Pulmonary artery endothelial cell (primary cell): Measurements from ENCODE around the gene TXNDC11. TPM values are rescaled to one million over a fixed set of nuclear protein-coding genes. Genes with fewer than 3 reads are reported as not detected.

Experiments used
- DNase-seq: peaks from one replicate; pipeline ENCODE4 v3.0.0-alpha.2; 2011; ENCODE audit warnings: low read depth, low spot score
- total RNA-seq: library from RNA; depleted of rRNA; stranded (reverse); fragments of >200 nt; gene quantifications from 2 replicates; pipeline ENCODE4 v1.2.3, GENCODE V29; 2014

TXNDC11 gene
- total RNA-seq, 1 donor from 2014 or later, result 23.7 TPM

GRCh38 chr16:11675561-11676511 is 66.8 kb downstream of the TXNDC11 start:
- DNase-seq, result no peak

GRCh38 chr16:11674818-11675560 is 67.7 kb downstream of the TXNDC11 start:
- no peak for DNase-seq

GRCh38 chr16:11674001-11674817 is 68.4 kb downstream of the TXNDC11 start:
- no peak for DNase-seq

GRCh38 chr16:11673091-11674000 is 69.3 kb downstream of the TXNDC11 start:
- no peak for DNase-seq

GRCh38 chr16:11672206-11673090 is 70.2 kb downstream of the TXNDC11 start:
- no peak for DNase-seq

- no peak for DNase-seq
These were observed 71.0 kb downstream of the TXNDC11 start for GRCh38 chr16:11671676-11672075.

- DNase-seq, result no peak
These were observed 71.4 kb downstream of the TXNDC11 start for GRCh38 chr16:11671271-11671670.

GRCh38 chr16:11670171-11671131 is 72.2 kb downstream of the TXNDC11 start:
- DNase-seq, result no peak

- DNase-seq, result no peak
These were observed 73.1 kb downstream of the TXNDC11 start for GRCh38 chr16:11669380-11670146.

- no peak for DNase-seq
These were observed 73.9 kb downstream of the TXNDC11 start for GRCh38 chr16:11668623-11669379.

- peak; percentile 27 for DNase-seq
These were observed 74.6 kb downstream of the TXNDC11 start, which contains the start of gene SNN for GRCh38 chr16:11667824-11668622. Gene SNN, plus strand, starts transcription at chr16:11668455. Its CDS starts 7,605 bp downstream, at chr16:11676060.

GRCh38 chr16:11667221-11667823 is 75.3 kb downstream of the TXNDC11 start:
- DNase-seq, result no peak

GRCh38 chr16:11666103-11667055 is 76.3 kb downstream of the TXNDC11 start:
- no peak for DNase-seq

GRCh38 chr16:11665071-11665491 is 77.6 kb downstream of the TXNDC11 start:
- no peak for DNase-seq
